Panc1 (cell line): ENCODE data around the gene ASB7. TPM values are rescaled to one million over a fixed set of nuclear protein-coding genes. Genes with fewer than 3 reads are reported as not detected.

Experiments
- ATAC-seq: fragments of 200-7000 bp; cut with Tn5 transposase; 2 replicates; pipeline ENCODE4 v1.9.1; 2020; ENCODE audit warnings: mild to moderate bottlenecking, moderate library complexity
- BruUV-seq: library from RNA; stranded (reverse); fragments of 400-500 nt; replicated peaks from 2 replicates; lab custom pipeline; 2021; lab: Mats Ljungman, UMichigan
- CTCF ChIA-PET: fragments of 300-600 bp; sonication (Branson Sonifier 250); formaldehyde crosslinking; loops from one replicate; lab custom pipeline; 2022; ENCODE audit warnings: antibody characterized with exemption; lab: Charles Lee
- POLR2A ChIA-PET: fragments of 300-600 bp; sonication (Branson Sonifier 250); formaldehyde crosslinking; loops from one replicate; lab custom pipeline; 2022; ENCODE audit warnings: antibody characterized with exemption; lab: Charles Lee
- DNase-seq: peaks from one replicate; pipeline ENCODE4 v3.0.0-alpha.2; 2010; ENCODE audit warnings: low read depth, low spot score
- H3K27ac ChIP-seq: 2 replicates; pipeline ENCODE4 v1.5.1; 2011; ENCODE audit warnings: mild to moderate bottlenecking, low read length, inconsistent platforms
- H3K27me3 ChIP-seq: fragments of 200-500 bp; sonication (Bioruptor generic); 2 replicates; pipeline ENCODE4 v1.6.0; 2014; ENCODE audit warnings: low read length, inconsistent platforms; ENCODE audit not compliant: control insufficient read depth, insufficient read depth
- H3K36me3 ChIP-seq: fragments of 200-500 bp; sonication (Bioruptor generic); 2 replicates; pipeline ENCODE4 v1.5.1; 2014; ENCODE audit warnings: inconsistent platforms, mild to moderate bottlenecking, low read length, moderate library complexity; ENCODE audit not compliant: control insufficient read depth, insufficient read depth
- H3K4me1 ChIP-seq: 2 replicates; pipeline ENCODE4 v1.5.1; 2011; ENCODE audit warnings: inconsistent platforms, mild to moderate bottlenecking, low read length, moderate library complexity; ENCODE audit not compliant: control insufficient read depth, insufficient read depth
- H3K4me3 ChIP-seq, 2 experiments: 2 replicates each; pipeline ENCODE4 v1.5.1; 2011 to 2012; ENCODE audit warnings: low read depth in 2 of 2, low read length in 2 of 2, mild to moderate bottlenecking in 2 of 2, inconsistent platforms in 1 of 2, moderate library complexity in 1 of 2
- H3K9me3 ChIP-seq: fragments of 200-500 bp; sonication (Bioruptor generic); 2 replicates; pipeline ENCODE4 v1.5.1; 2014; ENCODE audit warnings: low read depth, mild to moderate bottlenecking, inconsistent platforms, low read length, moderate library complexity; ENCODE audit not compliant: control insufficient read depth, insufficient read depth
- CTCF ChIP-seq: fragments of 450-650 bp; IDR thresholded peaks from 2 replicates; pipeline ENCODE4 v1.5.1; 2017; ENCODE audit warnings: mild to moderate bottlenecking
- POLR2AphosphoS5 ChIP-seq: IDR thresholded peaks from 2 replicates; pipeline ENCODE4 v1.6.1; 2012; ENCODE audit warnings: mild to moderate bottlenecking, low read depth, low read length, moderate library complexity
- REST ChIP-seq, 2 experiments: IDR thresholded peaks; 2 replicates each; pipeline ENCODE4 v1.6.1; 2011 to 2012; ENCODE audit warnings: low read depth in 2 of 2, control low read depth in 1 of 2, low read length in 1 of 2, mild to moderate bottlenecking in 1 of 2, moderate library complexity in 1 of 2; ENCODE audit not compliant: insufficient read depth in 1 of 2
- SIN3A ChIP-seq: IDR thresholded peaks from 2 replicates; pipeline ENCODE4 v1.6.1; 2012; ENCODE audit warnings: low read depth, mild to moderate bottlenecking, low read length, moderate library complexity, borderline replicate concordance; ENCODE audit not compliant: insufficient read depth
- TCF7L2 ChIP-seq: IDR thresholded peaks from 2 replicates; pipeline ENCODE4 v1.6.1; 2011; ENCODE audit warnings: mild to moderate bottlenecking, low read depth, low read length, inconsistent platforms
- in situ Hi-C: cut with HindIII; loops from 2 replicates; pipeline ENCODE4 v1.10.0; 2016; ENCODE audit warnings: low sequenced_read_pairs, low pct_unique_long_range_greater_than_20kb
- intact Hi-C: fragments of 100-400 bp; cut with micrococcal nuclease; formaldehyde crosslinking; loops from one replicate; pipeline ENCODE4 v1.10.0; 2022; ENCODE audit not compliant: unreplicated experiment
- total RNA-seq: library from RNA; stranded (reverse); gene quantifications from one replicate; pipeline ENCODE4 v1.2.1, GENCODE V29; 2021; ENCODE audit not compliant: unreplicated experiment

The ASB7 gene
- total RNA-seq, 1 experiment from 2014 or later: 18.1 TPM

GRCh38 chr15:100601163-100601562, 1.2 kb upstream of the ASB7 start:
- CTCF ChIA-PET: no interaction called here
- H3K36me3 ChIP-seq: peaks cover 15% of the 10 kb centered on the region
- no peak for ATAC-seq
- H3K27ac ChIP-seq: peak overlapping the region; percentile 96
- POLR2A ChIA-PET: no interaction called here
- intact Hi-C loops (no loop called here), in situ Hi-C loops (no loop called here)
- H3K9me3 ChIP-seq: no peaks in the 10 kb centered on the region
- H3K4me1 ChIP-seq: peaks cover 16% of the 10 kb centered on the region
- H3K27me3 ChIP-seq: no peaks in the 10 kb centered on the region
- TSS peak; percentile 78 for BruUV-seq
- no peak for DNase-seq
- peak overlapping the region; percentile 98 to 100 for H3K4me3 ChIP-seq
- TF ChIP-seq POLR2AphosphoS5 (no peak), REST (IDR thresholded peaks at IDR 0.05; ENCODE audit: insufficient read depth in 1 of 2, low read depth in 2 of 2, low read length in 1 of 2) (no peak), TCF7L2 (no peak), CTCF (no peak), SIN3A (no peak)

GRCh38 chr15:100601617-100602063, 749 bp upstream of the ASB7 start:
- H3K4me1 ChIP-seq: peaks cover 16% of the 10 kb centered on the region
- H3K36me3 ChIP-seq: peaks cover 15% of the 10 kb centered on the region
- H3K9me3 ChIP-seq: no peaks in the 10 kb centered on the region
- BruUV-seq: no TSS peak
- in situ Hi-C loops: no loop called here
- no peaks in the 10 kb centered on the region for H3K27me3 ChIP-seq
- H3K4me3 ChIP-seq: peak overlapping the region; percentile 98 to 100
- CTCF ChIA-PET: interaction anchor here (1.9 kb wide), 1 partner anchor 252 kb away, joined by 5 read pairs; no protein-coding TSS in a partner anchor
- intact Hi-C loops: no loop called here
- no peak for TF ChIP-seq SIN3A
- no peak for TF ChIP-seq POLR2AphosphoS5
- TF ChIP-seq CTCF: no peak
- TF ChIP-seq TCF7L2: no peak
- TF ChIP-seq REST (IDR thresholded peaks at IDR 0.05; ENCODE audit: insufficient read depth in 1 of 2, low read depth in 2 of 2, low read length in 1 of 2): no peak
- ATAC-seq: peak; percentile 44
- peak overlapping the region; percentile 96 for H3K27ac ChIP-seq
- no peak for DNase-seq
- POLR2A ChIA-PET: interaction anchor here (0.5 kb wide), 1 partner anchor 16 kb away, joined by 3 read pairs; no protein-coding TSS in a partner anchor
